Measurements from ENCODE around the gene MDH1B. TPM values are rescaled to one million over a fixed set of nuclear protein-coding genes. Genes with fewer than 3 reads are reported as not detected.

Gene MDH1B
- total and polyA plus RNA-seq, 5 experiments from 2014 or later = 0.06 to 0.60 (median 0.30) TPM

GRCh38 chr2:206798000-206798399 lies 32.9 kb upstream of the MDH1B start:
- POLR2A ChIA-PET = no interaction called here
- no peaks in the 10 kb centered on the region for H3K9me3 Mint-ChIP-seq
- no peaks in the 10 kb centered on the region for H3K27me3 Mint-ChIP-seq
- DNase-seq (peak in 1 of 10 donors; percentile 9), ATAC-seq (peak in 1 of 2 donors; percentile 47)
- no peak overlapping the region for H3K4me3 Mint-ChIP-seq
- H3K36me3 Mint-ChIP-seq = peaks cover 0 to 18% (median 5%) of the 10 kb centered on the region in 3 donors
- H3K27ac Mint-ChIP-seq = peak overlapping the region; percentile 21 to 87 (median 49)
- peaks cover 8 to 19% (median 16%) of the 10 kb centered on the region in 4 donors for H3K4me1 Mint-ChIP-seq

- peaks cover 8 to 19% (median 16%) of the 10 kb centered on the region in 4 donors for H3K4me1 Mint-ChIP-seq
- DNase-seq (no peak), ATAC-seq (no peak)
- H3K4me3 Mint-ChIP-seq = no peak overlapping the region
- no peaks in the 10 kb centered on the region for H3K27me3 Mint-ChIP-seq
- H3K9me3 Mint-ChIP-seq = no peaks in the 10 kb centered on the region
- peaks cover 0 to 23% (median 5%) of the 10 kb centered on the region in 3 donors for H3K36me3 Mint-ChIP-seq
- H3K27ac Mint-ChIP-seq = peak overlapping the region in 4 of 10 donors; percentile 22 to 57 (median 33)
- POLR2A ChIA-PET = no interaction called here
Observed at GRCh38 chr2:206797376-206797775, 32.2 kb upstream of the MDH1B start.

- POLR2A ChIA-PET = interaction anchor here (0.6 kb wide), 1 partner anchor 306 kb away, joined by 6 read pairs; no protein-coding TSS in a partner anchor
Observed at GRCh38 chr2:206792645-206793044, 27.5 kb upstream of the MDH1B start.

GRCh38 chr2:206790311-206790935 lies 25.3 kb upstream of the MDH1B start:
- Mint-ChIP-seq H3K9me3 (no peaks in the 10 kb centered on the region), H3K4me1 (peaks cover 0 to 2% (median under 1%) of the 10 kb centered on the region in 4 donors), H3K4me3 (no peak overlapping the region), H3K27ac (peak overlapping the region in 3 of 10 donors; percentile 16 to 70 (median 54)), H3K36me3 (peaks cover 5 to 86% (median 10%) of the 10 kb centered on the region in 3 donors), H3K27me3 (no peaks in the 10 kb centered on the region)
- DNase-seq (no peak), ATAC-seq (no peak)
- POLR2A ChIA-PET = interaction anchor here (1.6 kb wide), 1 partner anchor 25 kb away, joined by 7 read pairs; the partner anchor contains the start of genes FASTKD2 and MDH1B

More at GRCh38 chr2:206792645-206793044, 27.5 kb upstream of the MDH1B start:
- no peak overlapping the region for H3K4me3 Mint-ChIP-seq
- no peaks in the 10 kb centered on the region for H3K9me3 Mint-ChIP-seq
- peaks cover 5 to 70% (median 9%) of the 10 kb centered on the region in 3 donors for H3K36me3 Mint-ChIP-seq
- peak overlapping the region in 5 of 10 donors; percentile 32 to 81 (median 47) for H3K27ac Mint-ChIP-seq
- H3K4me1 Mint-ChIP-seq = peaks cover 0 to 3% (median 0%) of the 10 kb centered on the region in 4 donors
- ATAC-seq = no peak
- no peaks in the 10 kb centered on the region for H3K27me3 Mint-ChIP-seq
- DNase-seq = no peak

- ATAC-seq (no peak), DNase-seq (no peak)
- Mint-ChIP-seq H3K36me3 (peaks cover 16 to 89% (median 29%) of the 10 kb centered on the region in 3 donors), H3K9me3 (peaks cover 0 to 14% (median 6%) of the 10 kb centered on the region in 9 donors), H3K4me3 (no peak overlapping the region), H3K27me3 (no peaks in the 10 kb centered on the region), H3K27ac (peak overlapping the region in 5 of 10 donors; percentile 4 to 77 (median 24)), H3K4me1 (peaks cover 6 to 28% (median 13%) of the 10 kb centered on the region in 4 donors)
- POLR2A ChIA-PET = no interaction called here
Observed at GRCh38 chr2:206784559-206785353, 19.6 kb upstream of the MDH1B start.

- Mint-ChIP-seq H3K4me3 (no peak overlapping the region), H3K9me3 (peaks cover 0 to 24% (median 8%) of the 10 kb centered on the region in 9 donors), H3K27me3 (no peaks in the 10 kb centered on the region), H3K36me3 (peaks cover 24 to 89% (median 39%) of the 10 kb centered on the region in 3 donors), H3K4me1 (peaks cover 9 to 36% (median 17%) of the 10 kb centered on the region in 4 donors), H3K27ac (peak overlapping the region in 2 of 10 donors; percentile 37 to 64)
- no peak for DNase-seq
- POLR2A ChIA-PET = no interaction called here
- no peak for ATAC-seq
Observed at GRCh38 chr2:206783718-206784117, 18.6 kb upstream of the MDH1B start.

GRCh38 chr2:206780671-206781070 lies 15.5 kb upstream of the MDH1B start:
- POLR2A ChIA-PET = no interaction called here
- ATAC-seq (no peak), DNase-seq (no peak)
- Mint-ChIP-seq H3K27me3 (no peaks in the 10 kb centered on the region), H3K36me3 (peaks cover 33 to 87% (median 63%) of the 10 kb centered on the region in 3 donors), H3K4me1 (peaks cover 24 to 58% (median 31%) of the 10 kb centered on the region in 4 donors), H3K27ac (peak overlapping the region in 2 of 10 donors; percentile 11 to 78), H3K4me3 (peak overlapping the region in 1 of 10 donors; percentile 30), H3K9me3 (peaks cover 2 to 26% (median 12%) of the 10 kb centered on the region in 9 donors)

- peak overlapping the region in 1 of 10 donors; percentile 22 for H3K4me3 Mint-ChIP-seq
- no peak for DNase-seq
- H3K27ac Mint-ChIP-seq = peak overlapping the region in 1 of 10 donors; percentile 20
- no peak for ATAC-seq
- POLR2A ChIA-PET = no interaction called here
- H3K27me3 Mint-ChIP-seq = no peaks in the 10 kb centered on the region
- H3K4me1 Mint-ChIP-seq = peaks cover 24 to 56% (median 46%) of the 10 kb centered on the region in 4 donors
- H3K9me3 Mint-ChIP-seq = peaks cover 2 to 26% (median 12%) of the 10 kb centered on the region in 9 donors
- peaks cover 36 to 91% (median 76%) of the 10 kb centered on the region in 3 donors for H3K36me3 Mint-ChIP-seq
Observed at GRCh38 chr2:206776432-206776831, 11.3 kb upstream of the MDH1B start.

- Mint-ChIP-seq H3K27me3 (no peaks in the 10 kb centered on the region), H3K4me1 (peaks cover 22 to 51% (median 42%) of the 10 kb centered on the region in 4 donors), H3K27ac (no peak overlapping the region), H3K36me3 (peaks cover 24 to 95% (median 71%) of the 10 kb centered on the region in 3 donors), H3K4me3 (no peak overlapping the region), H3K9me3 (peaks cover 0 to 14% (median 5%) of the 10 kb centered on the region in 9 donors)
- POLR2A ChIA-PET = no interaction called here
- DNase-seq (no peak), ATAC-seq (no peak)
Observed at GRCh38 chr2:206774871-206775270, 9.7 kb upstream of the MDH1B start.

- POLR2A ChIA-PET = interaction anchor here (1.5 to 1.6 kb wide), 3 partner anchors 25 to 859 kb away, joined by 5 to 7 read pairs (median 7); partner anchors contain the start of genes KLF7 and METTL21A
- Mint-ChIP-seq H3K4me1 (peaks cover 18 to 47% (median 39%) of the 10 kb centered on the region in 4 donors), H3K27ac (peak overlapping the region in 9 of 10 donors; percentile 94 to 99 (median 98)), H3K36me3 (peaks cover 6 to 32% (median 12%) of the 10 kb centered on the region in 3 donors), H3K27me3 (no peaks in the 10 kb centered on the region), H3K4me3 (peak overlapping the region in 8 of 10 donors; percentile 15 to 97 (median 92)), H3K9me3 (no peaks in the 10 kb centered on the region)
- no peak for DNase-seq
- no peak for ATAC-seq
Observed at GRCh38 chr2:206766057-206766930, 1.2 kb upstream of the MDH1B start.

- DNase-seq (no peak), ATAC-seq (no peak)
- POLR2A ChIA-PET = interaction anchor here (0.6 to 1.6 kb wide), 5 partner anchors 26 to 860 kb away, joined by 3 to 8 read pairs (median 7); partner anchors contain the start of genes CREB1, KLF7 and METTL21A
- Mint-ChIP-seq H3K4me1 (peaks cover 18 to 45% (median 37%) of the 10 kb centered on the region in 4 donors), H3K4me3 (peak overlapping the region in 7 of 10 donors; percentile 82 to 97 (median 93)), H3K36me3 (peaks cover 3 to 17% (median 6%) of the 10 kb centered on the region in 3 donors), H3K27ac (peak overlapping the region in 9 of 10 donors; percentile 94 to 99 (median 98)), H3K9me3 (no peaks in the 10 kb centered on the region), H3K27me3 (peaks cover 0 to 2% (median 0%) of the 10 kb centered on the region in 5 donors)
Observed at GRCh38 chr2:206764673-206765241, 371 bp downstream of the MDH1B start.

All from naive thymus-derived CD8-positive, alpha-beta T cell (primary cell).